H1 (cell line): ENCODE data around the gene ANGPTL8. TPM values are rescaled to one million over a fixed set of nuclear protein-coding genes. Genes with fewer than 3 reads are reported as not detected.

Experiments used
- CTCF ChIA-PET: fragments of 300-600 bp; sonication (Branson Sonifier 250); formaldehyde crosslinking; loops from one replicate; lab custom pipeline; 2021; ENCODE audit not compliant: partially characterized antibody; lab: Charles Lee
- POLR2A ChIA-PET: fragments of 300-600 bp; sonication (Branson Sonifier 250); formaldehyde crosslinking; loops from one replicate; lab custom pipeline; 2021; ENCODE audit warnings: inconsistent platforms; ENCODE audit not compliant: partially characterized antibody; lab: Charles Lee
- DNase-seq, 2 experiments: peaks; one replicate each; pipeline versions ENCODE4 v3.0.0 to v3.0.0-alpha.2; 2010 to 2022; ENCODE audit warnings: low spot score in 2 of 2, low read depth in 1 of 2, mixed read lengths in 1 of 2
- FAIRE-seq: peaks from 2 replicates; lab custom pipeline; 2011; peaks lifted over from hg19 to GRCh38; lab: Jason Lieb, UNC
- H2AFZ ChIP-seq: 2 replicates; pipeline ENCODE4 v1.8.1; 2012; ENCODE audit warnings: low read length, inconsistent platforms
- H2AK5ac ChIP-seq: 2 replicates; pipeline ENCODE4 v1.6.1; 2013; ENCODE audit warnings: low read depth, low read length
- H2BK120ac ChIP-seq: replicated peaks from 2 replicates; pipeline ENCODE3; 2013; ENCODE audit warnings: low read depth, low read length, inconsistent platforms
- H2BK12ac ChIP-seq: 2 replicates; pipeline ENCODE4 v1.6.1; 2013; ENCODE audit warnings: low read depth, low read length
- H2BK15ac ChIP-seq: 2 replicates; pipeline ENCODE4 v1.6.1; 2013; ENCODE audit warnings: low read length
- H2BK20ac ChIP-seq: 2 replicates; pipeline ENCODE4 v1.6.1; 2013; ENCODE audit warnings: low read length
- H2BK5ac ChIP-seq: 2 replicates; pipeline ENCODE4 v1.6.1; 2013; ENCODE audit warnings: low read depth, low read length
- H3K14ac ChIP-seq: 2 replicates; pipeline ENCODE4 v1.6.1; 2013; ENCODE audit warnings: inconsistent platforms; ENCODE audit not compliant: insufficient read length
- H3K18ac ChIP-seq: 2 replicates; pipeline ENCODE4 v1.6.1; 2013; ENCODE audit warnings: low read length; ENCODE audit errors: extremely low read depth
- H3K23ac ChIP-seq: 2 replicates; pipeline ENCODE4 v1.6.1; 2013; ENCODE audit warnings: inconsistent platforms; ENCODE audit not compliant: insufficient read length
- H3K23me2 ChIP-seq: 2 replicates; pipeline ENCODE4 v1.6.1; 2013; ENCODE audit warnings: low read depth, low read length
- H3K27ac ChIP-seq: 2 replicates; pipeline ENCODE4 v1.6.1; 2011; ENCODE audit warnings: low read depth, low read length, inconsistent platforms
- H3K27me3 ChIP-seq, 4 experiments: replicated peaks in 1 of 4; 1 replicate in 1 of 4; 2 replicates in 3 of 4; pipeline versions ENCODE4 v1.6.1 to v1.8.1; 2011 to 2013; ENCODE audit warnings: low read length in 3 of 4, mild to moderate bottlenecking in 3 of 4, inconsistent platforms in 2 of 4, mixed read lengths in 2 of 4, moderate library complexity in 1 of 4; ENCODE audit not compliant: control insufficient read depth in 3 of 4, insufficient read depth in 3 of 4; ENCODE audit errors: extremely low read depth in 1 of 4
- H3K36me3 ChIP-seq, 4 experiments: 2 replicates each; pipeline versions ENCODE4 v1.6.1 to v1.8.1; 2011 to 2013; ENCODE audit warnings: mild to moderate bottlenecking in 4 of 4, low read length in 3 of 4, moderate library complexity in 2 of 4, control low read depth in 1 of 4, inconsistent platforms in 1 of 4; ENCODE audit not compliant: insufficient read depth in 4 of 4, control insufficient read depth in 2 of 4
- H3K4ac ChIP-seq: replicated peaks from 2 replicates; pipeline ENCODE3; 2013; ENCODE audit warnings: low read length, low read depth, mixed read lengths, inconsistent platforms; ENCODE audit not compliant: insufficient read length
- H3K4me1 ChIP-seq, 4 experiments: replicated peaks in 1 of 4; 1 replicate in 1 of 4; 2 replicates in 3 of 4; pipeline versions ENCODE4 v1.6.1 to v1.8.1; 2011 to 2013; ENCODE audit warnings: low read length in 3 of 4, inconsistent platforms in 2 of 4, mixed read lengths in 1 of 4; ENCODE audit not compliant: insufficient read depth in 4 of 4, control insufficient read depth in 3 of 4
- H3K4me2 ChIP-seq, 2 experiments: 2 replicates each; pipeline versions ENCODE4 v1.6.1 to v1.8.1; 2011 to 2013; ENCODE audit warnings: low read depth in 2 of 2, low read length in 2 of 2, control low read depth in 1 of 2, inconsistent platforms in 1 of 2, mild to moderate bottlenecking in 1 of 2; ENCODE audit not compliant: insufficient read depth in 1 of 2
- H3K4me3 ChIP-seq, 4 experiments: fragments of 200-600, 300-600 bp in 1 of 4; sonication (generic), shearing (Covaris generic), sonication (Bioruptor Twin) in 1 of 4; 2 replicates each; pipeline versions ENCODE4 v1.5.1 to v1.8.1; 2011 to 2016; ENCODE audit warnings: low read length in 4 of 4, low read depth in 3 of 4, control low read depth in 2 of 4, inconsistent platforms in 2 of 4, mild to moderate bottlenecking in 2 of 4, mixed read lengths in 1 of 4, moderate library complexity in 1 of 4; ENCODE audit not compliant: insufficient read depth in 2 of 4; ENCODE audit errors: extremely low read depth in 1 of 4
- H3K56ac ChIP-seq: replicated peaks from 2 replicates; pipeline ENCODE3; 2013; ENCODE audit warnings: low read depth, mild to moderate bottlenecking, mixed read lengths, low read length, inconsistent platforms; ENCODE audit not compliant: insufficient read length
- H3K79me1 ChIP-seq: 2 replicates; pipeline ENCODE4 v1.6.1; 2013; ENCODE audit warnings: low read depth, low read length, control low read depth
- H3K79me2 ChIP-seq, 2 experiments: 2 replicates each; pipeline versions ENCODE4 v1.6.1 to v1.8.1; 2012 to 2013; ENCODE audit warnings: low read length in 2 of 2, mild to moderate bottlenecking in 2 of 2, inconsistent platforms in 1 of 2; ENCODE audit not compliant: insufficient read depth in 2 of 2, control insufficient read depth in 1 of 2
- H3K9ac ChIP-seq, 4 experiments: replicated peaks in 1 of 4; 1 replicate in 1 of 4; 2 replicates in 3 of 4; pipeline versions ENCODE4 v1.6.1 to v1.8.1; 2011 to 2013; ENCODE audit warnings: low read depth in 3 of 4, low read length in 3 of 4, control low read depth in 2 of 4, mild to moderate bottlenecking in 2 of 4, moderate library complexity in 2 of 4, inconsistent platforms in 1 of 4; ENCODE audit errors: extremely low read depth in 1 of 4
- H3K9me3 ChIP-seq, 2 experiments: 2 replicates each; pipeline versions ENCODE4 v1.6.1 to v1.8.1; 2012 to 2013; ENCODE audit warnings: mild to moderate bottlenecking in 2 of 2, moderate library complexity in 2 of 2, control low read depth in 1 of 2, inconsistent platforms in 1 of 2, low read depth in 1 of 2, low read length in 1 of 2, mixed read lengths in 1 of 2; ENCODE audit not compliant: insufficient read depth in 2 of 2
- H4K20me1 ChIP-seq, 2 experiments: replicated peaks in 1 of 2; 2 replicates each; pipeline versions ENCODE3 to v1.8.1; 2011 to 2013; ENCODE audit warnings: inconsistent platforms in 2 of 2, low read length in 2 of 2, mild to moderate bottlenecking in 1 of 2; ENCODE audit not compliant: insufficient read depth in 2 of 2, control insufficient read depth in 1 of 2
- H4K5ac ChIP-seq: 2 replicates; pipeline ENCODE4 v1.6.1; 2013; ENCODE audit warnings: low read length, low read depth, mixed read lengths, inconsistent platforms; ENCODE audit not compliant: insufficient read length
- H4K8ac ChIP-seq: 2 replicates; pipeline ENCODE4 v1.8.0; 2013; ENCODE audit warnings: mild to moderate bottlenecking, moderate library complexity, low read length, inconsistent platforms; ENCODE audit not compliant: insufficient read depth; ENCODE audit errors: extremely low read depth
- H4K91ac ChIP-seq: replicated peaks from 2 replicates; pipeline ENCODE3; 2013; ENCODE audit warnings: low read length, mixed read lengths, inconsistent platforms; ENCODE audit not compliant: insufficient read length
- CHD2 ChIP-seq: IDR thresholded peaks from 2 replicates; pipeline ENCODE4 v1.6.1; 2012; ENCODE audit warnings: low read length, improper control_type of control experiment
- CTBP2 ChIP-seq: IDR thresholded peaks from 2 replicates; pipeline ENCODE4 v1.7.0; 2011; ENCODE audit warnings: borderline replicate concordance, mild to moderate bottlenecking, moderate library complexity, mixed read lengths, low read length; ENCODE audit not compliant: insufficient read depth, insufficient read length
- GABPA ChIP-seq: IDR thresholded peaks from 2 replicates; pipeline ENCODE4 v1.6.1; 2011; ENCODE audit warnings: mild to moderate bottlenecking, low read length, moderate library complexity, borderline replicate concordance; ENCODE audit not compliant: insufficient read depth
- GTF2F1 ChIP-seq: IDR thresholded peaks from 2 replicates; pipeline ENCODE4 v1.6.1; 2012; ENCODE audit warnings: low read depth, low read length, improper control_type of control experiment, borderline replicate concordance
- HDAC2 ChIP-seq, 2 experiments: fragments of 300-600 bp in 1 of 2; sonication (generic) in 1 of 2; IDR thresholded peaks; 2 replicates each; pipeline ENCODE4 v1.6.1; 2011 to 2012; ENCODE audit warnings: low read depth in 2 of 2, low read length in 2 of 2, mild to moderate bottlenecking in 2 of 2, moderate library complexity in 2 of 2, borderline replicate concordance in 1 of 2, inconsistent platforms in 1 of 2
- JUND ChIP-seq: IDR thresholded peaks from 2 replicates; pipeline ENCODE4 v1.6.1; 2011; ENCODE audit warnings: mild to moderate bottlenecking, improper control_type of control experiment, low read length
- NRF1 ChIP-seq: IDR thresholded peaks from 2 replicates; pipeline ENCODE4 v1.6.1; 2011; ENCODE audit warnings: mild to moderate bottlenecking, low read depth, low read length, improper control_type of control experiment
- RAD21 ChIP-seq, 2 experiments: IDR thresholded peaks in 1 of 2; conservative IDR thresholded peaks in 1 of 2; 2 replicates each; pipeline ENCODE4 v1.6.1; 2011; ENCODE audit warnings: low read depth in 2 of 2, low read length in 2 of 2, improper control_type of control experiment in 1 of 2, inconsistent platforms in 1 of 2, mild to moderate bottlenecking in 1 of 2, moderate library complexity in 1 of 2
- SP4 ChIP-seq: IDR thresholded peaks from 2 replicates; pipeline ENCODE4 v1.6.1; 2012; ENCODE audit warnings: low read length, inconsistent platforms
- SUZ12 ChIP-seq: fragments of 200-600 bp; sonication (generic); IDR thresholded peaks from 2 replicates; pipeline ENCODE4 v1.6.1; 2012; ENCODE audit warnings: mild to moderate bottlenecking, inconsistent platforms, low read length, moderate library complexity, mixed read lengths
- ZNF274 ChIP-seq: IDR thresholded peaks from 2 replicates; pipeline ENCODE4 v1.7.0; 2012; ENCODE audit warnings: low read length, borderline replicate concordance; ENCODE audit errors: extremely low read depth
- WGBS, 2 experiments: shearing (Covaris generic) in 1 of 2; methylation state at CpG; one replicate each; pipeline versions ENCODE4 v1.1.6 to v1.1.7; 2013 to 2015; ENCODE audit warnings: low lambda C conversion rate in 2 of 2, mixed read lengths in 2 of 2, inconsistent platforms in 1 of 2, low coverage in 1 of 2, missing lambda C conversion rate in 1 of 2; ENCODE audit not compliant: insufficient replicate concordance in 2 of 2, insufficient coverage in 1 of 2, insufficient read length in 1 of 2; ENCODE audit errors: extremely low coverage in 1 of 2, missing lambda C conversion rate in 1 of 2; 5-methylcytosine and 5-hydroxymethylcytosine counted together
- polyA plus RNA-seq, 7 experiments: library from polyadenylated mRNA; depleted of rRNA in 3 of 7; stranded (reverse) in 5 of 7; unstranded in 2 of 7; fragments of >200 nt in 5 of 7; fragments of 200-250 nt in 2 of 7; gene quantifications; 1 replicate in 5 of 7; 2 replicates in 1 of 7; 4 replicates in 1 of 7; pipeline versions ENCODE4 v1.2.1 to v1.2.3, GENCODE V29; 2011 to 2013; ENCODE audit warnings: missing spikeins in 2 of 7, mixed read lengths in 2 of 7
- total RNA-seq: library from RNA; stranded (reverse); fragmentation: NEBNext Ultra II Directional; extraction: Animal tissue kit (Norgen Biotek cat#: 25700); gene quantifications from 2 replicates; pipeline ENCODE4 v1.2.1, GENCODE V29; 2021

Gene ANGPTL8
- total and polyA plus RNA-seq, 2 of the 8 experiments (the other 6 are each of a cell fraction or from before 2014, with no cell fraction given), result not detected

DNA sequence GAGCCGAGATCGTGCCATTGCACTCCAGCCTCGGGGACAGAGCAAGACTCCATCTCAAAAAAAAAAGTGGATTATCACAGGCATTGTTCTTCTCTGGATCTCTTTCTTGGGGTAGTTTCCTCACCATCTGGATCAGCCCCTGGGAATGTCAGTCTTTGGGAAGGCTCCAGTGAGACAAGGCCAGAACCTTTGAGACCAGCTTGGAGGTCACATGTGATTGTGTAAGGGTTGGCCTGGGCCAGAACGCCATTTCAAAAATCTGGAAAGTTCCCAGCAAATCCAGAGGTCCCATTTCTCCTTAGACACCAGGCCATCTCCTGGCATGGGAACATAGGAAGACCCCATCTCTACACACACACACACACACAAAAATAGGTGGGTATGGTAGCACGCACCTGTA, 14.2 kb upstream of the ANGPTL8 start:
- H2BK15ac ChIP-seq, result no peak overlapping the region
- no peak for DNase-seq
- H3K4me2 ChIP-seq, result no peak overlapping the region
- H3K9ac ChIP-seq, result no peak overlapping the region
- H3K79me2 ChIP-seq, result no peaks in the 10 kb centered on the region
- no peak overlapping the region for H2BK12ac ChIP-seq
- H2BK5ac ChIP-seq, result no peak overlapping the region
- no peaks in the 10 kb centered on the region for H3K27me3 ChIP-seq
- H3K4ac ChIP-seq, result no peak overlapping the region
- H3K23me2 ChIP-seq, result no peaks in the 10 kb centered on the region; the same call in 1 of the 2 replicates
- no peaks in the 10 kb centered on the region for H3K79me1 ChIP-seq
- no peak overlapping the region for H4K5ac ChIP-seq
- H4K8ac ChIP-seq, result no peak overlapping the region
- no peak overlapping the region for H3K14ac ChIP-seq
- 95% methylated on average over 5 of the region's 5 CpGs; no CpG with 5 or more reads in 1 of the 2 experiments for WGBS, 2 experiments
- no peak overlapping the region for H3K23ac ChIP-seq
- H4K20me1 ChIP-seq, result peaks cover 0 to 6% of the 10 kb centered on the region in 2 experiments
- TF ChIP-seq CTBP2 (no peak), NRF1 (no peak), GABPA (no peak), SP4 (no peak), CHD2 (no peak), RAD21 (IDR thresholded peaks at IDR 0.05 in 1 of 2, conservative IDR thresholded peaks at IDR 0.05 in 1 of 2; ENCODE audit: low read depth in 2 of 2, low read length in 2 of 2) (no peak), HDAC2 (IDR thresholded peaks at IDR 0.05; ENCODE audit: borderline replicate concordance in 1 of 2, low read depth in 2 of 2, low read length in 2 of 2) (no peak), JUND (no peak), GTF2F1 (no peak), ZNF274 (no peak), SUZ12 (no peak)
- no peak overlapping the region for H3K56ac ChIP-seq
- ChIA-PET CTCF (interaction anchor here (1.2 kb wide), 1 partner anchor 18 kb away, joined by 3 read pairs; no protein-coding TSS in a partner anchor), POLR2A (interaction anchor here (0.6 to 1.4 kb wide), 3 partner anchors 12 to 35 kb away, joined by 3 to 5 read pairs (median 4); no protein-coding TSS in a partner anchor)
- no peak overlapping the region for H4K91ac ChIP-seq
- peaks cover 7% of the 10 kb centered on the region in 2 experiments; a peak in 2 of 4 replicates for H3K9me3 ChIP-seq
- H2BK120ac ChIP-seq, result no peak overlapping the region
- peaks cover 11 to 22% (median 15%) of the 10 kb centered on the region in 4 experiments for H3K36me3 ChIP-seq
- H3K18ac ChIP-seq, result no peak overlapping the region
- no peak overlapping the region for H2BK20ac ChIP-seq
- FAIRE-seq, result no peak
- no peak overlapping the region for H3K4me3 ChIP-seq
- no peak overlapping the region for H2AFZ ChIP-seq
- no peak overlapping the region for H2AK5ac ChIP-seq
- H3K4me1 ChIP-seq, result no peaks in the 10 kb centered on the region
- no peak overlapping the region for H3K27ac ChIP-seq
